B cell (primary cell): Measurements from ENCODE around the gene DYRK3. TPM values are rescaled to one million over a fixed set of nuclear protein-coding genes. Genes with fewer than 3 reads are reported as not detected.

Experiments used
- ATAC-seq: fragments of 200-7000 bp; cut with Tn5 transposase; one replicate; pipeline ENCODE4 v1.10.0; 2021; ENCODE audit warnings: low read depth, mild to moderate bottlenecking, moderate number of reproducible peaks, moderate library complexity
- CTCF ChIA-PET: fragments of 350-600 bp; sonication (Branson Sonifier 250); formaldehyde crosslinking; loops from one replicate; lab custom pipeline; 2021; ENCODE audit warnings: antibody characterized with exemption, inconsistent platforms; lab: Charles Lee
- POLR2A ChIA-PET: fragments of 350-600 bp; sonication (Branson Sonifier 250); formaldehyde crosslinking; loops from one replicate; lab custom pipeline; 2021; ENCODE audit warnings: antibody characterized with exemption; lab: Charles Lee
- DNase-seq: peaks from one replicate; pipeline ENCODE4 v3.0.0; 2013
- H2AFZ ChIP-seq: 2 replicates; pipeline ENCODE4 v1.6.1; 2012; ENCODE audit warnings: mild to moderate bottlenecking, low read depth, low read length; ENCODE audit not compliant: insufficient read depth, poor library complexity, severe bottlenecking
- H3K27ac ChIP-seq, 2 donors: 1 replicate in 1 of 2; 2 replicates in 1 of 2; pipeline ENCODE4 v1.5.1; 2012 to 2013; ENCODE audit warnings: low read length in 2 of 2, mild to moderate bottlenecking in 2 of 2, moderate library complexity in 1 of 2
- H3K27me3 ChIP-seq, 4 experiments: fragments of 200-600 bp in 1 of 4; sonication (generic) in 1 of 4; replicated peaks in 1 of 4; 1 replicate in 2 of 4; 2 replicates in 2 of 4; pipeline versions ENCODE4 v1.6.1 to v1.7.0; 2013 to 2016; ENCODE audit warnings: low read length in 3 of 4, mild to moderate bottlenecking in 2 of 4, mixed read lengths in 1 of 4, moderate library complexity in 1 of 4; ENCODE audit not compliant: insufficient read depth in 4 of 4, control insufficient read depth in 3 of 4; ENCODE audit errors: control extremely low read depth in 1 of 4
- H3K36me3 ChIP-seq, 2 experiments: replicated peaks in 1 of 2; 1 replicate in 1 of 2; 2 replicates in 1 of 2; pipeline versions ENCODE4 v1.6.1 to v1.7.1; 2013; ENCODE audit warnings: low read length in 1 of 2; ENCODE audit not compliant: insufficient read depth in 2 of 2, control insufficient read depth in 1 of 2; ENCODE audit errors: control extremely low read depth in 1 of 2, extremely low read depth in 1 of 2
- H3K4me1 ChIP-seq, 2 donors: fragments of 200-600 bp in 1 of 2; sonication (generic) in 1 of 2; 1 replicate in 1 of 2; 2 replicates in 1 of 2; pipeline versions ENCODE4 v1.5.1 to v1.6.1; 2013 to 2017; ENCODE audit warnings: low read length in 2 of 2; ENCODE audit not compliant: control insufficient read depth in 2 of 2, insufficient read depth in 2 of 2
- H3K4me2 ChIP-seq: replicated peaks from 2 replicates; pipeline ENCODE3; 2012; ENCODE audit warnings: mild to moderate bottlenecking, low read depth, low read length; ENCODE audit not compliant: poor library complexity, severe bottlenecking
- H3K4me3 ChIP-seq, 5 experiments: fragments of 200-600 bp in 1 of 5; sonication (generic) in 1 of 5; 1 replicate in 3 of 5; 2 replicates in 2 of 5; pipeline versions ENCODE4 v1.5.1 to v1.7.0; 2011 to 2016; ENCODE audit warnings: low read length in 4 of 5, mild to moderate bottlenecking in 4 of 5, low read depth in 2 of 5, control low read depth in 1 of 5, moderate library complexity in 1 of 5; ENCODE audit not compliant: insufficient read depth in 1 of 5; ENCODE audit errors: control extremely low read depth in 1 of 5, extremely low read depth in 1 of 5
- H3K79me2 ChIP-seq: fragments of 200-600 bp; sonication (generic); one replicate; pipeline ENCODE4 v1.6.0; 2016; ENCODE audit warnings: low read length; ENCODE audit not compliant: control insufficient read depth, insufficient read depth
- H3K9ac ChIP-seq: fragments of 200-600 bp; sonication (generic); 2 replicates; pipeline ENCODE4 v1.6.1; 2017; ENCODE audit warnings: mild to moderate bottlenecking, low read length, moderate library complexity
- H3K9me3 ChIP-seq, 3 donors: one replicate each; pipeline versions ENCODE4 v1.6.1 to v1.7.1; 2013; ENCODE audit warnings: low read length in 2 of 3; ENCODE audit not compliant: control insufficient read depth in 2 of 3, insufficient read depth in 1 of 3; ENCODE audit errors: control extremely low read depth in 1 of 3
- H4K20me1 ChIP-seq: 2 replicates; pipeline ENCODE4 v1.6.0; 2012; ENCODE audit warnings: mild to moderate bottlenecking, low read length; ENCODE audit not compliant: insufficient read depth, control insufficient read depth, poor library complexity, severe bottlenecking
- H3K27ac Mint-ChIP-seq: one replicate; pipeline ENCODE4 v1.8.0; 2021; ENCODE audit warnings: mixed read lengths
- H3K27me3 Mint-ChIP-seq: one replicate; pipeline ENCODE4 v1.8.0; 2021; ENCODE audit warnings: mixed read lengths
- H3K4me1 Mint-ChIP-seq: one replicate; pipeline ENCODE4 v1.8.0; 2021; ENCODE audit warnings: mixed read lengths
- H3K4me3 Mint-ChIP-seq: one replicate; pipeline ENCODE4 v1.8.0; 2021; ENCODE audit warnings: mixed read lengths
- H3K9me3 Mint-ChIP-seq: one replicate; pipeline ENCODE4 v1.8.0; 2022; ENCODE audit warnings: mixed read lengths; ENCODE audit not compliant: insufficient read depth
- EZH2 ChIP-seq: IDR thresholded peaks from 2 replicates; pipeline ENCODE4 v1.6.1; 2012; ENCODE audit warnings: borderline replicate concordance, low read depth, mild to moderate bottlenecking, moderate library complexity, low read length; ENCODE audit not compliant: insufficient read depth, poor library complexity, severe bottlenecking
- WGBS: methylation state at CpG from one replicate; pipeline ENCODE4 v1.1.5; 2013; ENCODE audit warnings: missing lambda C conversion rate; ENCODE audit not compliant: insufficient coverage; 5-methylcytosine and 5-hydroxymethylcytosine counted together
- intact Hi-C: fragments of 100-400 bp; cut with micrococcal nuclease; formaldehyde crosslinking; loops from one replicate; pipeline ENCODE4 v1.10.0; 2022
- polyA plus RNA-seq: library from polyadenylated mRNA; depleted of rRNA; stranded (reverse); fragments of >200 nt; gene quantifications from 2 replicates; pipeline ENCODE4 v1.2.3, GENCODE V29; 2012
- total RNA-seq, 2 donors: library from RNA; stranded (reverse); fragments of 120-200 nt in 1 of 2; gene quantifications; 1 replicate in 1 of 2; 2 replicates in 1 of 2; pipeline versions ENCODE4 v1.2.3 to v1.2.4, GENCODE V29; 2013 to 2022
- TF ChIP-seq, protein P1 (sequence below): fragments of 200-600 bp; IDR thresholded peaks from one replicate; pipeline ENCODE4 v1.8.0; 2022; ENCODE audit warnings: antibody characterized with exemption, mild to moderate bottlenecking

Gene DYRK3
- total and polyA plus RNA-seq, 2 donors (not counting 1 experiment from before 2014, with no cell fraction given) = 0.30 TPM; not detected in 1

DNA sequence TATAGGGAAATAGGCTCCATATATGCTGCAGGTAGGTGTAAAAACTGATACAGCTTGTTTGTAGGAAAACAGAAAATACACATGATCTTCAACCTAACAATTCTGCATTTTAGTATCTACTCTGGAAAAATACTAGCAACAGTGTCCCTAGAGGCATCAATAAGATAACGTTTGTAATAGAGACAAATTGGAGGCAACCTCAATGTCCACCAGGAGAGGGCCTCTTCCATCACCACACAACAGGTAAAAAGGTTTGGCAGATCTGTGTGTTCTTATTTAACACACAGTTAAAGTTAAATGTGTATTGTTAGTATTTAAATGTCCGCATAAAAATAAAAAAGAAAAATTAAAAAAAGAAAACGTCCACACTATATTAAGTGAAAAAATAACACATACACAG is 28.5 kb upstream of the DYRK3 start:
- Histone ChIP-seq H3K4me2 (no peak overlapping the region), H3K79me2 (peaks cover 6% of the 10 kb centered on the region), H3K4me1 (peaks cover 7 to 10% of the 10 kb centered on the region in 2 donors), H3K27ac (no peak overlapping the region), H3K9ac (no peak overlapping the region), H3K27me3 (no peaks in the 10 kb centered on the region), H4K20me1 (no peaks in the 10 kb centered on the region), H3K4me3 (no peak overlapping the region), H3K9me3 (no peaks in the 10 kb centered on the region), H2AFZ (no peak overlapping the region), H3K36me3 (peaks cover 5 to 64% of the 10 kb centered on the region in 2 experiments)
- Mint-ChIP-seq H3K27me3 (no peaks in the 10 kb centered on the region), H3K4me1 (peaks cover 16% of the 10 kb centered on the region), H3K4me3 (no peak overlapping the region), H3K27ac (no peak overlapping the region), H3K9me3 (no peaks in the 10 kb centered on the region)
- CTCF ChIA-PET = interaction anchor here (0.7 to 1.9 kb wide), 11 partner anchors 31 to 375 kb away, joined by 3 to 12 read pairs (median 4); no protein-coding TSS in a partner anchor
- POLR2A ChIA-PET = no interaction called here
- DNase-seq (no peak), ATAC-seq (peak; percentile 50)
- WGBS = no CpG with 5 or more reads among the region's 3 CpGs
- TF ChIP-seq EZH2 = no peak
- TF ChIP-seq, protein P1, sequence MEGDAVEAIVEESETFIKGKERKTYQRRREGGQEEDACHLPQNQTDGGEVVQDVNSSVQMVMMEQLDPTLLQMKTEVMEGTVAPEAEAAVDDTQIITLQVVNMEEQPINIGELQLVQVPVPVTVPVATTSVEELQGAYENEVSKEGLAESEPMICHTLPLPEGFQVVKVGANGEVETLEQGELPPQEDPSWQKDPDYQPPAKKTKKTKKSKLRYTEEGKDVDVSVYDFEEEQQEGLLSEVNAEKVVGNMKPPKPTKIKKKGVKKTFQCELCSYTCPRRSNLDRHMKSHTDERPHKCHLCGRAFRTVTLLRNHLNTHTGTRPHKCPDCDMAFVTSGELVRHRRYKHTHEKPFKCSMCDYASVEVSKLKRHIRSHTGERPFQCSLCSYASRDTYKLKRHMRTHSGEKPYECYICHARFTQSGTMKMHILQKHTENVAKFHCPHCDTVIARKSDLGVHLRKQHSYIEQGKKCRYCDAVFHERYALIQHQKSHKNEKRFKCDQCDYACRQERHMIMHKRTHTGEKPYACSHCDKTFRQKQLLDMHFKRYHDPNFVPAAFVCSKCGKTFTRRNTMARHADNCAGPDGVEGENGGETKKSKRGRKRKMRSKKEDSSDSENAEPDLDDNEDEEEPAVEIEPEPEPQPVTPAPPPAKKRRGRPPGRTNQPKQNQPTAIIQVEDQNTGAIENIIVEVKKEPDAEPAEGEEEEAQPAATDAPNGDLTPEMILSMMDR = peak; percentile 43
- intact Hi-C loops = no loop called here

DNA sequence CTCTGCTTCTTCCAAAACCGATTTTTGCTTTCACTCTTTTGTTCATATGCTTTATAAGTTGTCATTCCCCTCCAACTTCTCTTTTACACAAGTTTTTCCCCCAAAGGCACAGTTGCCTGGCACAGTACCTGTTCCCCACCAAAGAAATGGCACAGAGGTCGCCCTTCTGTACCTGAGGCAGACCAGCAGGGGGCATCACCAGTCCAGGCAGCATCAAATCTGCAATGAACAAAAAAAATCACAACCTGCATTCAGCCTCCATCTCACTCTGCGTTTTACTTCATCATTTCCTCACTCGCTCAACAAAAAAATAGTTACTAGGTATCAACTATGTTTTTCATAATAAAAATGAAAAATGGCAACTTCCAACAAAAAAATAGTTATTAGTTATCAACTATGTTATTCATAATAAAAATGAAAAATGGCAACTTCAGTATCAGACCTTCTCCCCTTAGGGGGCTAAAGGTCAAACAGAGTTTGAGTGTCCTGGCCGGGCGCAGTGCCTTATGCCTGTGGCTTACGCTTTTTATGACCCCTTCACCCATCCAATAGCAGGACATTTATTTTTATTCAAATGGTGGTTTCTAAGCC is 27.1 kb upstream of the DYRK3 start:
- H3K4me1 ChIP-seq = peaks cover 8 to 12% of the 10 kb centered on the region in 2 donors
- no peak overlapping the region for H3K27ac ChIP-seq
- 71% methylated on average over 2 of the region's 7 CpGs for WGBS
- Mint-ChIP-seq H3K27ac (peak overlapping the region; percentile 28), H3K4me3 (no peak overlapping the region), H3K9me3 (no peaks in the 10 kb centered on the region), H3K27me3 (no peaks in the 10 kb centered on the region), H3K4me1 (peaks cover 19% of the 10 kb centered on the region)
- H2AFZ ChIP-seq = no peak overlapping the region
- H3K9me3 ChIP-seq = no peaks in the 10 kb centered on the region
- ChIA-PET CTCF (interaction anchor here (0.7 to 7.2 kb wide), 15 partner anchors 16 to 374 kb away, joined by 3 to 48 read pairs (median 3); no protein-coding TSS in a partner anchor), POLR2A (interaction anchor here (0.7 kb wide), 1 partner anchor 374 kb away, joined by 5 read pairs; no protein-coding TSS in a partner anchor)
- peak; percentile 67 for DNase-seq
- TF ChIP-seq, protein P1 = peak; percentile 86
- TF ChIP-seq EZH2 = no peak
- H3K27me3 ChIP-seq = no peaks in the 10 kb centered on the region
- intact Hi-C loops = loop anchor here (1.0 kb wide), 2 partner anchors 56 to 374 kb away; no protein-coding TSS in a partner anchor
- peaks cover 6% of the 10 kb centered on the region for H3K79me2 ChIP-seq
- peaks cover 5 to 51% of the 10 kb centered on the region in 2 experiments for H3K36me3 ChIP-seq
- H3K4me2 ChIP-seq = no peak overlapping the region
- ATAC-seq = no peak
- H3K9ac ChIP-seq = no peak overlapping the region
- H4K20me1 ChIP-seq = no peaks in the 10 kb centered on the region
- no peak overlapping the region for H3K4me3 ChIP-seq
